Measurements from ENCODE around the gene KCNMA1. TPM values are rescaled to one million over a fixed set of nuclear protein-coding genes. Genes with fewer than 3 reads are reported as not detected.

The KCNMA1 gene
- total and polyA plus RNA-seq, 10 donors, result 9.3 to 114 (median 51.5) TPM

DNA sequence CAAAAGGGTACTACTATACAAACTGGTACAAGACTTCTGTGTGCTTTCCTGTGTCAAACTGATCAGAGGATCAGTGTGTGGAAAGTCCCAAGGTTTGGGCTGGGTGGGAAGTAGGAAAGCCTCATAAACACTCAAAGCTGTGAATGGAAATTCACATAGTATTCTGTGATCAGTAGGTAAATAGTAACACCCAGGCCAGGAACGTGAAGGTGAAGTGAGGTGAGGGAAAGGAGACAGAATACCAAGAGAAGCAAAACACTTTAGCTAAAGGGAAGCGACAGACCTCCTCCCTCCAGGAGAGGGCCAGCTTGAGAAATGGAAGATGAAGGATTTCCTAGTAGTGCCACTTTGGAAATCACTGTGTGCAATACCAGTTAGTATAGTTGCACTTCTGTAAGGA, 451.9 kb downstream of the KCNMA1 start:
- Histone ChIP-seq H3K36me3 (no peaks in the 10 kb centered on the region), H3K4me1 (no peaks in the 10 kb centered on the region), H3K27ac (no peak overlapping the region), H3K9me3 (no peaks in the 10 kb centered on the region), H3K4me3 (no peak overlapping the region), H3K27me3 (replicated peaks in 1 of 7) (peaks cover 0 to 13% (median 0%) of the 10 kb centered on the region in 7 donors)
- DNase-seq, result no peak
- WGBS, 5 donors, result 67 to 77% (median 74%) methylated on average over 2 of the region's 2 CpGs
- intact Hi-C loops (cut with DNase I; ENCODE audit: low total_unique reads), result no loop called here
- TF ChIP-seq POLR2A (IDR thresholded peaks at IDR 0.05) (no peak), POLR2AphosphoS5 (IDR thresholded peaks at IDR 0.05) (no peak)
- TF ChIP-seq, protein P1, sequence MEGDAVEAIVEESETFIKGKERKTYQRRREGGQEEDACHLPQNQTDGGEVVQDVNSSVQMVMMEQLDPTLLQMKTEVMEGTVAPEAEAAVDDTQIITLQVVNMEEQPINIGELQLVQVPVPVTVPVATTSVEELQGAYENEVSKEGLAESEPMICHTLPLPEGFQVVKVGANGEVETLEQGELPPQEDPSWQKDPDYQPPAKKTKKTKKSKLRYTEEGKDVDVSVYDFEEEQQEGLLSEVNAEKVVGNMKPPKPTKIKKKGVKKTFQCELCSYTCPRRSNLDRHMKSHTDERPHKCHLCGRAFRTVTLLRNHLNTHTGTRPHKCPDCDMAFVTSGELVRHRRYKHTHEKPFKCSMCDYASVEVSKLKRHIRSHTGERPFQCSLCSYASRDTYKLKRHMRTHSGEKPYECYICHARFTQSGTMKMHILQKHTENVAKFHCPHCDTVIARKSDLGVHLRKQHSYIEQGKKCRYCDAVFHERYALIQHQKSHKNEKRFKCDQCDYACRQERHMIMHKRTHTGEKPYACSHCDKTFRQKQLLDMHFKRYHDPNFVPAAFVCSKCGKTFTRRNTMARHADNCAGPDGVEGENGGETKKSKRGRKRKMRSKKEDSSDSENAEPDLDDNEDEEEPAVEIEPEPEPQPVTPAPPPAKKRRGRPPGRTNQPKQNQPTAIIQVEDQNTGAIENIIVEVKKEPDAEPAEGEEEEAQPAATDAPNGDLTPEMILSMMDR (IDR thresholded peaks at IDR 0.05 in 8 of 11, conservative IDR thresholded peaks at IDR 0.05 in 3 of 11), result no peak

DNA sequence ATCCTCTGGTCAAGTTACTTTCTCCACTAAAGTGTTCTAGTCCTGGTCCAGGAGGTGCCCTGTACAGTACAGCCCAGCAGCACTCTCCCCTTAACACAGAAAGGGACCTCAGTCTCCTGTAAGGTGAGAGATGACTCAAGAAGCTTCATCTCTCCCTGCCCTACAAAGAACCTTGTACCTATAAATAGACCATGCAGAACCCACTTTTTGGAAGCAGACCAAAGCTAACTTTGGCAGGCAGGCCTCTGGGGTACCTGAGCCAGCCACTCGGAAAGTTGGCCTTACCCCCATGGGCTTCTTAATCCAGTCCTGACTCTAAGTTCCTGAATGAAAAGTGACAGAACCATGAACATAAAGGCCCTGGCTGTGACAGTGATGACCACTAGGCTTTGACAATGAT, 454.8 kb downstream of the KCNMA1 start:
- no peak for DNase-seq
- H3K36me3 ChIP-seq, result no peaks in the 10 kb centered on the region
- H3K4me1 ChIP-seq, result no peaks in the 10 kb centered on the region
- intact Hi-C loops (cut with DNase I; ENCODE audit: low total_unique reads), result no loop called here
- no peaks in the 10 kb centered on the region for H3K9me3 ChIP-seq
- no peak overlapping the region for H3K27ac ChIP-seq
- no peak overlapping the region for H3K4me3 ChIP-seq
- 82 to 100% (median 94%) methylated on average over 1 of the region's 1 CpG for WGBS, 5 donors
- TF ChIP-seq, protein P1 (IDR thresholded peaks at IDR 0.05 in 8 of 11, conservative IDR thresholded peaks at IDR 0.05 in 3 of 11), result no peak
- TF ChIP-seq POLR2AphosphoS5 (IDR thresholded peaks at IDR 0.05), result no peak
- peaks cover 0 to 3% (median 0%) of the 10 kb centered on the region in 7 donors for H3K27me3 ChIP-seq (replicated peaks in 1 of 7)

DNA sequence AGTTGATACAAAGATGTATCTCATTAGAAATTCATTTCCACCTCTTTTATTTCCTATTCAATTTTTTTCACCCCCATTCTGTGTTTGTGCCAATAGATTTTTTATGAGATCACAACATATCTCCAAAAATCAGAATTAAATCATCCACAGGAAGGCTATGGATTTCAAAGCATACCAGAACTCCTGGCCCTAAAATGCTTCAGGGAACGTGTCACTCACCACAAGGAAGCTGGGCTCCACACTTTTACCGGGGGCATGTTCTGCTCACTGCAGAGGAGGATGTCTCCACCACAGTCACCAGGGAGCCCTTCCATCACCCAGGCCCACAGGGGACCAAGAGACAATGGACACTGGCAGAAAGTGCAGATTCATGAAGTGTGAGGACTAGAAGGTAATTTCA, 456.8 kb downstream of the KCNMA1 start:
- intact Hi-C loops (cut with DNase I; ENCODE audit: low total_unique reads), result no loop called here
- H3K4me3 ChIP-seq, result no peak overlapping the region
- TF ChIP-seq, protein P1 (IDR thresholded peaks at IDR 0.05 in 8 of 11, conservative IDR thresholded peaks at IDR 0.05 in 3 of 11), result no peak
- TF ChIP-seq POLR2AphosphoS5 (IDR thresholded peaks at IDR 0.05), result no peak
- no peak for TF ChIP-seq POLR2A (IDR thresholded peaks at IDR 0.05)
- no peaks in the 10 kb centered on the region for H3K9me3 ChIP-seq
- H3K27me3 ChIP-seq (replicated peaks in 1 of 7), result peaks cover 0 to 3% (median 0%) of the 10 kb centered on the region in 7 donors
- H3K27ac ChIP-seq, result no peak overlapping the region
- H3K4me1 ChIP-seq, result no peaks in the 10 kb centered on the region
- DNase-seq, result no peak
- H3K36me3 ChIP-seq, result no peaks in the 10 kb centered on the region
- 78 to 86% (median 79%) methylated on average over 2 of the region's 2 CpGs for WGBS, 5 donors

DNA sequence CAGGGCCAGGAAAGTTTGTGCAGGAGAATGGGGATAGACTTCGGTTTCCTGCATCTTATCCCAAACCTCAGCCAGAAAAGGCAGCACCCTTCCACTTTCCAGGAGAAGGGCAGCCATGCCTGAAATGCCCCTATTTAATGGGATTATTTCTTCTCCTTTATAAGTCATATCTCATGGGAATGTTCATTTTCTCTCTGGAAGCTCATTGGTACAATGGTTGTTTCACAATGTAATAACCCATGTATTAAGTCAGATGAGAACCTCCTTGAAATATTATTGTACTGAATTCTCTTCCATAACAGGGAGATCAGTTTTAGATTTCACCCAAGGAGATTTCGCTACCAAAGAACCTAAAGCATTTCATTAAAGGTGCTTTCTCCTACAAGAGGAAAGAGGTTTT, 457.5 kb downstream of the KCNMA1 start:
- Histone ChIP-seq H3K27ac (no peak overlapping the region), H3K9me3 (no peaks in the 10 kb centered on the region), H3K36me3 (no peaks in the 10 kb centered on the region), H3K4me1 (no peaks in the 10 kb centered on the region), H3K27me3 (replicated peaks in 1 of 7) (peaks cover 0 to 3% (median 0%) of the 10 kb centered on the region in 7 donors), H3K4me3 (no peak overlapping the region)
- TF ChIP-seq, protein P1 (IDR thresholded peaks at IDR 0.05 in 8 of 11, conservative IDR thresholded peaks at IDR 0.05 in 3 of 11), result no peak
- no peak for TF ChIP-seq POLR2AphosphoS5 (IDR thresholded peaks at IDR 0.05)
- TF ChIP-seq POLR2A (IDR thresholded peaks at IDR 0.05), result no peak
- WGBS, 5 donors, result 83 to 99% (median 90%) methylated on average over 2 of the region's 2 CpGs
- intact Hi-C loops (cut with DNase I; ENCODE audit: low total_unique reads), result no loop called here
- DNase-seq, result no peak
